ENCODE data around the gene ANO4.
"Not testable (repeated sequence)": the region's sequence is repeated elsewhere in the genome, so short reads cannot be mapped to it uniquely, and the experiment has no call there.

Gene ANO4

DNA sequence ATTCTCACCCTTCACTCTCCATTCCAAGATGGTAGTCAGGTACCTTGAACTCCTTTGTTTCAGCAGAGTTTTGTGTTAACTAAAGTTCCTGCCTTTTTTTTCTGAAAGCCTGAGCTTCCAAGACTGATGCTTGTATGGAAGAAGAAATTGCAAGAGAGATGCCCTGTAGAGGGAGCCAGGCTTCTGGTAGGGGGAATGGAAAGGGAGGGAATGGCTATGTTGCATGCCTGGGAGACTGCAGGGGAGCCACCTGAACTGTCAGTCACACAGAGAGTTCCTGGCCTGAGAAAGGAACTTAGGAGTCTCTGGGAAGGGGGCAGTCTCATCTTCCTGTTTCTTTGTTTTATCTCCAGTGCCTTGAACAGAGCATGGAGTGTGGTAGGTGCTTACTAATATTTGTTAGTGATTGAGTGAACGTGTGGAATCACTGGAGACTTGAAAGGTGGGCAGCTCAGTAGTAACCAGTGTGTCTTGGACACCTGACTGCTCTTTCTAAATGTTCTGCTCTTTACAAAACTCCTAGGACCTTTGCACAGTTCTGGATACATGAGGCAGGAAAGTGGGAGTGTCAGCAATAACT, 132.2 kb downstream of the ANO4 start:
- H3K4me3 ChIP-seq (ENCODE audit: low read depth in 1 of 2, low read length in 2 of 2) = no peak overlapping the region
- no peak overlapping the region for H3K4me2 ChIP-seq (ENCODE audit: insufficient read depth, low read length)
- no peak for DNase-seq
- no peak overlapping the region for H3K9ac ChIP-seq (ENCODE audit: low read depth, low read length)
- H3K27me3 ChIP-seq (ENCODE audit: insufficient read depth, low read length, poor library complexity) = no peaks in the 10 kb centered on the region
- H2AFZ ChIP-seq (ENCODE audit: low read depth, low read length) = no peak overlapping the region
- H4K20me1 ChIP-seq (ENCODE audit: insufficient read depth, low read length) = no peaks in the 10 kb centered on the region
- ATAC-seq (ENCODE audit: insufficient read depth, low read depth) = no peak
- H3K9me3 ChIP-seq (ENCODE audit: insufficient read depth, low read length, severe bottlenecking) = no peaks in the 10 kb centered on the region
- H3K36me3 ChIP-seq (ENCODE audit: insufficient read depth, low read length) = no peaks in the 10 kb centered on the region
- H3K4me1 ChIP-seq (ENCODE audit: insufficient read depth, low read length) = no peaks in the 10 kb centered on the region
- TF ChIP-seq, protein P1, sequence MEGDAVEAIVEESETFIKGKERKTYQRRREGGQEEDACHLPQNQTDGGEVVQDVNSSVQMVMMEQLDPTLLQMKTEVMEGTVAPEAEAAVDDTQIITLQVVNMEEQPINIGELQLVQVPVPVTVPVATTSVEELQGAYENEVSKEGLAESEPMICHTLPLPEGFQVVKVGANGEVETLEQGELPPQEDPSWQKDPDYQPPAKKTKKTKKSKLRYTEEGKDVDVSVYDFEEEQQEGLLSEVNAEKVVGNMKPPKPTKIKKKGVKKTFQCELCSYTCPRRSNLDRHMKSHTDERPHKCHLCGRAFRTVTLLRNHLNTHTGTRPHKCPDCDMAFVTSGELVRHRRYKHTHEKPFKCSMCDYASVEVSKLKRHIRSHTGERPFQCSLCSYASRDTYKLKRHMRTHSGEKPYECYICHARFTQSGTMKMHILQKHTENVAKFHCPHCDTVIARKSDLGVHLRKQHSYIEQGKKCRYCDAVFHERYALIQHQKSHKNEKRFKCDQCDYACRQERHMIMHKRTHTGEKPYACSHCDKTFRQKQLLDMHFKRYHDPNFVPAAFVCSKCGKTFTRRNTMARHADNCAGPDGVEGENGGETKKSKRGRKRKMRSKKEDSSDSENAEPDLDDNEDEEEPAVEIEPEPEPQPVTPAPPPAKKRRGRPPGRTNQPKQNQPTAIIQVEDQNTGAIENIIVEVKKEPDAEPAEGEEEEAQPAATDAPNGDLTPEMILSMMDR (IDR thresholded peaks at IDR 0.05; ENCODE audit: borderline replicate concordance, extremely low read depth, low read length, poor library complexity, severe bottlenecking) = no peak
- no peak for TF ChIP-seq EZH2 (IDR thresholded peaks at IDR 0.05; ENCODE audit: borderline replicate concordance, low read depth, low read length, severe bottlenecking)
- no peaks in the 10 kb centered on the region for H3K79me2 ChIP-seq (ENCODE audit: insufficient read depth, low read length)
- H3K27ac ChIP-seq (ENCODE audit: low read length) = no peak overlapping the region

DNA sequence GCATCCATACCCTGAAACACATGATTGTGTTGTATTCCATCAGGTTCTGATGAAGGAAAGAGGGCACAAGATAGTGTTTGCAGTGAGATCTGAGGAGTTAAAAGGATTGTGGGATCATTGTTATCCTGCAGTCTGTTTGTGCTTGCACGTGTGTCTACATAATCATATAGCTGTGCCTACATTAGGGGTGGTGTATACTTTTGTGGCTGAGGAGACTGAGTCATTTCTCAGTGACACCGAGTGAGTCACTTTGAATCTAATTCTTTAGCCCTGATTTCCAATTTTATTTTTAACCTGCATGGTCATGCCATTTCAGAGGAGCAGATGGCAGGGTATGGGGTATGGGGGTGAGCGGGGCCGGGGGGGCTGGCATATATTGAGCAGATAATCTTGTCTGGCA, 133.2 kb downstream of the ANO4 start:
- Histone ChIP-seq H3K79me2 (ENCODE audit: insufficient read depth, low read length) (no peaks in the 10 kb centered on the region), H3K4me2 (ENCODE audit: insufficient read depth, low read length) (no peak overlapping the region)

DNA sequence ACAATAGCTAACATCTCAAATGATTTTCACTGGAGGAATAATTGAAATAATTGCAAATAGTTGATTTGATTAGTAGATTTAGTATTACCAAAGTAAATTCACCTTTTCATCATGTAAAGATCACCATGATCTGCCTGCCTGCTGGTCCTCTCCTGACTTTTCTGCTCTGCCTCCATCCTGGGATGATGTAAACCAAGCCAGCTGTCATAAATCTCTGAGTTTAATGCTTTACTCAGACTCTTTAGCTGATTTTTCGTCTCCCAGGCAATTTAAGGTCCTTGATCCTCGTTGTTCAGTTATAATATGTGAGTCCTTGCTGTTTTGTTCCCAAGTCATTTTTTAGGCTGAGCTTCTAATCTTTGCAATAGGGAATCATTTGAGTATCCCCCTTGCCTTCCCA, 138.0 kb downstream of the ANO4 start:
- Histone ChIP-seq H3K27ac (ENCODE audit: low read length) (no peak overlapping the region), H3K79me2 (ENCODE audit: insufficient read depth, low read length) (no peaks in the 10 kb centered on the region), H3K4me2 (ENCODE audit: insufficient read depth, low read length) (no peak overlapping the region), H3K9ac (ENCODE audit: low read depth, low read length) (no peak overlapping the region), H2AFZ (ENCODE audit: low read depth, low read length) (no peak overlapping the region), H3K4me3 (ENCODE audit: low read depth in 1 of 2, low read length in 2 of 2) (no peak overlapping the region), H3K27me3 (ENCODE audit: insufficient read depth, low read length, poor library complexity) (no peaks in the 10 kb centered on the region), H3K9me3 (ENCODE audit: insufficient read depth, low read length, severe bottlenecking) (no peaks in the 10 kb centered on the region), H3K4me1 (ENCODE audit: insufficient read depth, low read length) (no peaks in the 10 kb centered on the region), H4K20me1 (ENCODE audit: insufficient read depth, low read length) (no peaks in the 10 kb centered on the region), H3K36me3 (ENCODE audit: insufficient read depth, low read length) (no peaks in the 10 kb centered on the region)
- no peak for DNase-seq
- no peak for ATAC-seq (ENCODE audit: insufficient read depth, low read depth)
- no peak for TF ChIP-seq EZH2 (IDR thresholded peaks at IDR 0.05; ENCODE audit: borderline replicate concordance, low read depth, low read length, severe bottlenecking)
- TF ChIP-seq, protein P1 (IDR thresholded peaks at IDR 0.05; ENCODE audit: borderline replicate concordance, extremely low read depth, low read length, poor library complexity, severe bottlenecking) = no peak

More for the DNA sequence above, 133.2 kb downstream of the ANO4 start:
- Histone ChIP-seq H3K9ac (ENCODE audit: low read depth, low read length) (no peak overlapping the region), H3K27me3 (ENCODE audit: insufficient read depth, low read length, poor library complexity) (no peaks in the 10 kb centered on the region), H4K20me1 (ENCODE audit: insufficient read depth, low read length) (no peaks in the 10 kb centered on the region), H2AFZ (ENCODE audit: low read depth, low read length) (no peak overlapping the region), H3K9me3 (ENCODE audit: insufficient read depth, low read length, severe bottlenecking) (no peaks in the 10 kb centered on the region), H3K36me3 (ENCODE audit: insufficient read depth, low read length) (no peaks in the 10 kb centered on the region), H3K4me3 (ENCODE audit: low read depth in 1 of 2, low read length in 2 of 2) (no peak overlapping the region), H3K4me1 (ENCODE audit: insufficient read depth, low read length) (no peaks in the 10 kb centered on the region), H3K27ac (ENCODE audit: low read length) (no peak overlapping the region)
- ATAC-seq (ENCODE audit: insufficient read depth, low read depth) (no peak), DNase-seq (no peak)
- TF ChIP-seq, protein P1 (IDR thresholded peaks at IDR 0.05; ENCODE audit: borderline replicate concordance, extremely low read depth, low read length, poor library complexity, severe bottlenecking) = no peak
- TF ChIP-seq EZH2 (IDR thresholded peaks at IDR 0.05; ENCODE audit: borderline replicate concordance, low read depth, low read length, severe bottlenecking) = no peak

DNA sequence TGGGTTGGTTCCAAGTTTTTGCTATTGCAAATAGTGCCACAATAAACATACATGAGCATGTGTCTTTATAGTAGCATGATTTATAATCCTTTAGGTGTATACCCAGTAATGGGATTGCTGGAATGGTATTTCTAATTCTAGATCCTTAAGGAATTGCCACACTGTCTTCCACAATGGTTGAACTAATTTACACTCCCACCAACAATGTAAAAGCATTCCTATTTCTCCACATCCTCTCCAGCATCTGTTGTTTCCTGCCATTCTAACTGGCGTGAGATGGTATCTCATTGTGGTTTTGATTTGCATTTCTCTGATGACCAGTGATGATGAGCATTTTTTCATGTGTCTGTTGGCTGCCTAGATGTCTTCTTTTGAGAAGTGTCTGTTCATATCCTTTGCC, 139.0 kb downstream of the ANO4 start:
- not testable (repeated sequence) for H3K9ac ChIP-seq (ENCODE audit: low read depth, low read length); H3K79me2 ChIP-seq (ENCODE audit: insufficient read depth, low read length); H3K4me2 ChIP-seq (ENCODE audit: insufficient read depth, low read length); H3K4me3 ChIP-seq (ENCODE audit: low read depth in 1 of 2, low read length in 2 of 2); ATAC-seq (ENCODE audit: insufficient read depth, low read depth); H3K27ac ChIP-seq (ENCODE audit: low read length); H3K27me3 ChIP-seq (ENCODE audit: insufficient read depth, low read length, poor library complexity); H3K36me3 ChIP-seq (ENCODE audit: insufficient read depth, low read length); DNase-seq; H2AFZ ChIP-seq (ENCODE audit: low read depth, low read length); H4K20me1 ChIP-seq (ENCODE audit: insufficient read depth, low read length); H3K9me3 ChIP-seq (ENCODE audit: insufficient read depth, low read length, severe bottlenecking); H3K4me1 ChIP-seq (ENCODE audit: insufficient read depth, low read length)
